Uterus (tissue), 2 donors: ENCODE measurements around the gene TMEM217.
"Not testable (repeated sequence)": the region's sequence is repeated elsewhere in the genome, so short reads cannot be mapped to it uniquely, and the experiment has no call there.

Experiments used
- POLR2A ChIP-seq, 2 donors: fragments of 450-650 bp; IDR thresholded peaks; one replicate each; pipeline ENCODE4 v1.6.1; 2016; ENCODE audit warnings: antibody characterized with exemption in 2 of 2, mild to moderate bottlenecking in 1 of 2, moderate library complexity in 1 of 2
- TF ChIP-seq, protein P1 (sequence below), 4 experiments: fragments of 200-600 bp in 2 of 4; fragments of 450-650 bp in 2 of 4; sonication (generic) in 2 of 4; IDR thresholded peaks; one replicate each; pipeline ENCODE4 v1.5.1; 2016 to 2019; ENCODE audit warnings: antibody characterized with exemption in 4 of 4, mild to moderate bottlenecking in 2 of 4, moderate library complexity in 1 of 4

DNA sequence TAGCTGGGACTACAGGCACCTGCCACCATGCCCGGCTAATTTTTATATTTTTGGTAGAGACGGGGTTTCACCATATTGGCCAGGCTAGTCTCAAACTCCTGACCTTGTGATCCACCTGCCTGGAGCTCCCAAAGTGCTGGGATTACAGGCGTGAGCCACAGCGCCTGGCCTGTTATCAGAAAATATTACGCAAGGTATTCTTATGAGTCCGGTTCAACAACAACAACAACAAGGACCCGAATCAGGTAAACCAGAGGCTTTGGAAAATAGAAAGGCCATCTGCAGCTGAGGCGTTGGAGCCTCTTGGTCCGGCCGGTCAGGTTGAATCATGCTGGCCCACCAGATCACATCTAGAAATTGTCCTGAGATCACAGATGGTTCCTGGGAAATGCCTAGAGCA, 49.5 kb upstream of the TMEM217 start:
- not testable (repeated sequence) for TF ChIP-seq POLR2A (IDR thresholded peaks at IDR 0.05)
- TF ChIP-seq, protein P1, sequence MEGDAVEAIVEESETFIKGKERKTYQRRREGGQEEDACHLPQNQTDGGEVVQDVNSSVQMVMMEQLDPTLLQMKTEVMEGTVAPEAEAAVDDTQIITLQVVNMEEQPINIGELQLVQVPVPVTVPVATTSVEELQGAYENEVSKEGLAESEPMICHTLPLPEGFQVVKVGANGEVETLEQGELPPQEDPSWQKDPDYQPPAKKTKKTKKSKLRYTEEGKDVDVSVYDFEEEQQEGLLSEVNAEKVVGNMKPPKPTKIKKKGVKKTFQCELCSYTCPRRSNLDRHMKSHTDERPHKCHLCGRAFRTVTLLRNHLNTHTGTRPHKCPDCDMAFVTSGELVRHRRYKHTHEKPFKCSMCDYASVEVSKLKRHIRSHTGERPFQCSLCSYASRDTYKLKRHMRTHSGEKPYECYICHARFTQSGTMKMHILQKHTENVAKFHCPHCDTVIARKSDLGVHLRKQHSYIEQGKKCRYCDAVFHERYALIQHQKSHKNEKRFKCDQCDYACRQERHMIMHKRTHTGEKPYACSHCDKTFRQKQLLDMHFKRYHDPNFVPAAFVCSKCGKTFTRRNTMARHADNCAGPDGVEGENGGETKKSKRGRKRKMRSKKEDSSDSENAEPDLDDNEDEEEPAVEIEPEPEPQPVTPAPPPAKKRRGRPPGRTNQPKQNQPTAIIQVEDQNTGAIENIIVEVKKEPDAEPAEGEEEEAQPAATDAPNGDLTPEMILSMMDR (IDR thresholded peaks at IDR 0.05), result not testable (repeated sequence)
